Cerebellar nuclear complex (tissue), 1 donor: ENCODE data around the gene EBNA1BP2.
"Not testable (repeated sequence)": the region's sequence is repeated elsewhere in the genome, so short reads cannot be mapped to it uniquely, and the experiment has no call there.

Source experiments
- DNase-seq, 2 experiments: peaks; one replicate each; lab custom pipeline; 2025; lab: John Stamatoyannopoulos, UW

EBNA1BP2 gene

DNA sequence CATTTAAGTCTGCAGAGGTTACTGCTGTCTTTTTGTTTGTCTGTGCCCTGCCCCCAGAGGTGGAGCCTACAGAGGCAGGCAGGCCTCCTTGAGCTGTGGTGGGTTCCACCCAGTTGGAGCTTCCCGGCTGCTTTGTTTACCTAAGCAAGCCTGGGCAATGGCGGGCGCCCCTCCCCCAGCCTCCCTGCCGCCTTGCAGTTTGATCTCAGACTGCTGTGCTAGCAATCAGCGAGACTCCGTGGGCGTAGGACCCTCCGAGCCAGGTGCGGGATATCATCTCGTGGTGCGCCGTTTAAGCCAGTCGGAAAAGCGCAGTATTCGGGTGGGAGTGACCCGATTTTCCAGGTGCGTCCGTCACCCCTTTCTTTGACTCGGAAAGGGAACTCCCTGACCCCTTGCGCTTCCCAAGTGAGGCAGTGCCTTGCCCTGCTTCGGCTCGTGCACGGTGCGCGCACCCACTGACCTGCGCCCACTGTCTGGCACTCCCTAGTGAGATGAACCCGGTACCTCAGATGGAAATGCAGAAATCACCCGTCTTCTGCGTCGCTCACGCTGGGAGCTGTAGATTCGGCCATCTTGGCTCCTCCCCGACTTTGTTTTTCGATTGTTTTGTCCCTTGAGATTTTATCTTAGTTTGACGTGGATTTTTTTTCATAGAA is 52.0 kb downstream of the EBNA1BP2 start:
- not testable (repeated sequence) for DNase-seq
